Renal pelvis (tissue), 4 donors: ENCODE data around the gene SPNS3. TPM values are rescaled to one million over a fixed set of nuclear protein-coding genes. Genes with fewer than 3 reads are reported as not detected.

ENCODE experiments used
- DNase-seq: peaks from one replicate; pipeline ENCODE4 v3.0.0-alpha.2; 2013
- polyA plus RNA-seq, 3 donors: library from polyadenylated mRNA; unstranded; fragments of 120-200 nt; gene quantifications; one replicate each; pipeline ENCODE4 v1.2.1, GENCODE V29; 2013; ENCODE audit not compliant: insufficient read length in 3 of 3

SPNS3 gene
- polyA plus RNA-seq, 3 donors, result 2.5 to 4.1 (median 3.8) TPM

DNA sequence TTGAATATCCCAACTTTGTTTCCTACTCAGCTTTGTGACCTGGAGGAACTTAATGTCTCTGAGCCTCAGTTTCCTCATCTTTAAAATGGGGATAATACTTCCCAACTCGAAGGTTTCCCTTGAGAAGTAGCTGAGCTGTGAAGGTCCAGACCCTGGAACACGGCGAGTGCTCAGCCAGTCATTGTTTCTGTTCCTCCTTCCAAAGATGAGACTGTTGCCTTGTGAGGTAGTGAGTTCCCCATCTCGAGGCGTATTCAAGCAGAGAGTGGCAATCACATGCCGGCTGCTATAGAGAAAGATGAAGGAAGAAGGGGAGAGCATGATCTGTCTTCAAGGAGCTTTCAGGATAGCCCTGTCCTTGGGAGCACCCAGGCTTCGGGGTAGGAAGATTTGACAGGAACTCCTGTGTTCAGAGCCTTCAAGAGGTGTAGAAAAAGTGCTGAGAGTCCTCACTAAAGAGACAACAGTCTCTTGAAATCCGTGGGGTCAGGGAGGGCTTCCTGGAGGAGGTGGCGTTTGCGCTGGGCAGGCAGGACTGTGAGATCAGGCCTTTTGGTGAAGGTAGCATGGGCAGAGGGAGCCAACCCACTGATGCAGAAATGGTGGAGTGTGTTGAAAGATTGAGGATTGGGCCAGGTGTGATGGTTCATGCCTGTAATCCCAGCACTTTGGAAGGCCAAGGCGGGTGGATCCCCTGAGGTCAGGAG, 92.1 kb downstream of the SPNS3 start:
- DNase-seq, result no peak

DNA sequence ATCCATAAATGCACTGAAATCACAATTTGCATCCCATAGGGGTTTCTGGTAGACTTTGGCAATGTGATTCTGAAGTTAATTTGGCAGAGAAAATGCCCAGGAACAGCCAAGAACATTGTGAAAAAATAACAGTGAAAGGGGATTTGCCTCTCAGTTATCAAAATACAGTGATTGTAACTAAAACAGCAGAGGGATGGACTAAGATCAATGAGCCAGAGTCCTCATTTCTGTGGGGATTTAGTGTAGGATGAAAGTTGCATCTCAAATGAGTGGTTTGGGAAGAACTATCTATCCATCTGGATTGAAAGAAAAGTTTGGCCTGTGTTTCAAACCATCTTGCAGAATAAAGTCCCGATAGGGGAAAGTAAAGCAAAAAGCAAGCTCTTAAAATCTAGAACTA, 93.4 kb downstream of the SPNS3 start:
- no peak for DNase-seq

DNA sequence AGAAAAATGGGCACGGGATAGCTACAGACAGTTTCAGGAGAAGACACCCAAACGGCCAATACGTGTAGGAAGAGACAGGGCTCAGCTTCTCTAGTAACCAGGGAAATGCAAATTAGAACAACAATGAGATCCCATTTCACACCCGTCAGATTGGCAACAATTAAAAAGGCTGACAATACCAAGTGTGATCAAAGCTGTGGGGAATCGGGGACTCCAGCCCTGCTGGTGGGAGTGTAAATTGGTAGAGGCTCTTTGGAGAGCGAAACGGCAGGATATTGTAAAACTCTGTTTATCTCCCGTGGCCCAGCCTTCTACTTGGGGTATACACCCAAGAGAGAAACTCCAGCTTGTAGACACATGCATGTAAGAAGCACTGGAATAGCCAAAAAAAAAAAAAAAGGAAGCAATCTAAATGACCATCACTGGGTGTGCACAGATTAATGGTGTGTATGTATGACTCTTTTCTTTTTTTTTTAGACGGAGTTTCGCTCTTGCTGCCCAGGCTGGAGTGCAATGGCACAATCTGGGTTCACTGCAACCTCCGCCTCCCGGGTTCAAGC, 93.9 kb downstream of the SPNS3 start:
- DNase-seq, result no peak

DNA sequence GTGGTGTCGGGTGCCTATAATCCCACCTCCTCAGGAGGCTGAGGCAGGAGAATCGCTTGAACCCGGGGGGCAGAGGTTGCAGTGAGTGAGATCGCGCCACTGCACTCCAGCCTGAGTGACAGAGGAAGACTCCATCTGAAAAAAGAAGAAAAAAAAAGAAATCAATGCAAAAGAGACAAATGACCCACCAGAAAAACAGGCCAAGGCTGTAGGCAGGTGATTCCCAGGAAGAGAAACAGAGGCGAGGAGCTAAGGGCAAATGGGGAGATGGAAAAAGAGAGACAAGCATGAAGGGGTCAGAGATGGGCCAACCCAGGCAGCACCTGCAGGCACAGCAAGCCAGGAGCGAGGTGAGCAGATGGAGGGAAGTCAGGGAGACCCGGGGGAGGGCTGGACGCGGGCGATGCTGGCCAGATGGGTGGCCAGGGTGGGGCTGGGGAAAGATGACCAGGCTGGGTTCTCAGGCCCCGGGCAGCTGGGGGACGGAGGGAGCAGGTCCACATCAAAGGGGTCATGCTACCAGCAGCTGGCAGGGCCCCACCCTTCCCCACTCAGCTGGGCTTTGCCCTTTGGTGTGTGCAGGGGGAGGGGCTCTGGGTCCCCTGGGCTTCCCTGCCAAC, 95.9 kb downstream of the SPNS3 start:
- no peak for DNase-seq

DNA sequence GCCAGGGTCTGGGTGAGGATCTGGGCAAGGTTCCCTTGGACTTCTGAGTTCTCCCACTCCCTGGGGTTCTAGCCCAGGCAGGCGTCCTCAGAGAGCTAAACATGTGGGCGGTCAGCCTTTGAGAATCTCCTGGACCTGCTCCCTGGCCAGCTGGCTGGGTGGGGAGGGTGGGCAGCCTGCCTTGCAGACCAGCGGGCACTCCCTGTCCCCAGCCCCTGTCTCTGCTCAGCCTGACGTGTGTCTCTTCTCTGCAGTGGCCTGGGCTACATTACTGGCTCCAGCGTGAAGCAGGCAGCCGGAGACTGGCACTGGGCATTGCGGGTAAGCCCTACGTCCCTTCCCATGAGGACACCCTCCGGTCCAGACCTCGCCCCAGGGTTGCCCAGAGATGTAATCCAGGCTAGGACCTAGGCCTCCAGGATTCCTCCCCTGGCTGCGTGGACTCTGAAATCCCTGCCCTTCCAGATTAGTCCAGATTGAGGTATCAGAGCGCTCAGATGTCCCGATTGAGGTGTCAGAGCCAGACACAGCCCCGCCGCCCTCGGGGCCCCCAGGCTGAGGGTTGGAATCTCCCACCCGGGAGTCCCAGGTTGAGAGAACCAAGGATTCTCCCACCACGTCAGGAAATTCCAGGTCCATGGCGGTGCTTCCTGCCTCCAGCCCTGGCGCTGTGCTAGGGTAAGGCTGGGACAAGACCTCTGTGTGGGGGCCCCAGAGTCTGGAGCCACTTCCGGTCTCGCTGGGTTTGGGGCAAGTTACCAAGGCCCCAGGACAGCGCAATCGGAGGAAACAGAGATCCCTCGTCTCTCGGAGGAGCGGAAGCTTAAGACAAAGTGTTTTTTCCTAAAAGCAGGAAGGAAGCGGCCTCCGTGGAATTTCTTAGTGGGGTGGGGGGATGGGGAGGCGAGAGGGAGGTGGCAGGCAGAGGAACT, 97.3 kb downstream of the SPNS3 start:
- no peak for DNase-seq

DNA sequence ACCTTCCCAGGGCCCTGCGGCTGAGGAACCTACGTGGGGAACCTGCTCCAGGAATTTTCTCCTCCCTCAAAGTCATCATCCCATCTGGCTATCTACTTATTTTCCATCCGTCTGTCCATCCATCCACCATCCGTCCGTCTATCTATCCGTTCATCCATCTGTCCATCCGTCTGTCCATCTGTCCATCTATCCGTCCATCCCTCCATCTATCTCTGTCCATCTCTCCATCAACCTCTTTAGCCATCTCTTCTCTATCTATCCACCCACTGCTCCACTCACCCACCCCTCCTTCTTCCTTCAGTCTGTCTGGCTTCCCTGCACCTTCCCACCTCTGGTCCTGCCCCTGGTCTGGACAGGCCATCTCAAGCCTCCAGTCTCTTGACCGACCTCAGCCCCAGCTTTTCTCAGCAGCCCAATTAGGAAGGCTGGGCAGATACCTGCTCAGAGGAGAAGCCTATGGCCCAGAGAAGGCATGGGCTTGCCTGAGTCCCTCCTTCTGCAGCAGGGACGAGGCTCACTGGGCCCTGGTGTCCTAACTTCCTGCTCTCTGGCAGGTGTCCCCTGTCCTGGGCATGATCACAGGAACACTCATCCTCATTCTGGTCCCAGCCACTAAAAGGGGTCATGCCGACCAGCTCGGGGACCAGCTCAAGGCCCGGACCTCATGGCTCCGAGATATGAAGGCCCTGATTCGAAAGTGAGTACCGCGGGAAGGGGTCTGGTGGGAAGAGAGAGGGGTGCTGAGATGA, 98.4 kb downstream of the SPNS3 start:
- DNase-seq, result no peak

DNA sequence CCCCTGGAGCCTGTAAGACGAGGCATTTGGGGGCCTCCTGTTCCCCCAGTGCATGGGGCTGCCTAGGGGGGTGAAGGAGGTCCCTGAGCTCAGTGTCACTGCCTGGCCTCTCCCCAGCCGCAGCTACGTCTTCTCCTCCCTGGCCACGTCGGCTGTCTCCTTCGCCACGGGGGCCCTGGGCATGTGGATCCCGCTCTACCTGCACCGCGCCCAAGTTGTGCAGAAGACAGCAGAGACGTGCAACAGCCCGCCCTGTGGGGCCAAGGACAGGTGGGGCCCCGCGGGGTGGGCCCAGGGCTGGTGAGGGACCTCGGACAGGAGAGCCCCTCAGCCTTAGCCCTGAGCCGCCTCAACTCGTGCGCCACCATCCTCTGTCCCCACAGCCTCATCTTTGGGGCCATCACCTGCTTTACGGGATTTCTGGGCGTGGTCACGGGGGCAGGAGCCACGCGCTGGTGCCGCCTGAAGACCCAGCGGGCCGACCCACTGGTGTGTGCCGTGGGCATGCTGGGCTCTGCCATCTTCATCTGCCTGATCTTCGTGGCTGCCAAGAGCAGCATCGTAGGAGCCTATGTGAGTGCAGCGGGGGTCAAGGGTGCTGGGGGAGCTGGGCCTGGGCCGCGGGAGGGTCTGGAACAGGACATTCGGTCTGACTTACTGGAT, 99.3 kb downstream of the SPNS3 start:
- DNase-seq, result no peak

DNA sequence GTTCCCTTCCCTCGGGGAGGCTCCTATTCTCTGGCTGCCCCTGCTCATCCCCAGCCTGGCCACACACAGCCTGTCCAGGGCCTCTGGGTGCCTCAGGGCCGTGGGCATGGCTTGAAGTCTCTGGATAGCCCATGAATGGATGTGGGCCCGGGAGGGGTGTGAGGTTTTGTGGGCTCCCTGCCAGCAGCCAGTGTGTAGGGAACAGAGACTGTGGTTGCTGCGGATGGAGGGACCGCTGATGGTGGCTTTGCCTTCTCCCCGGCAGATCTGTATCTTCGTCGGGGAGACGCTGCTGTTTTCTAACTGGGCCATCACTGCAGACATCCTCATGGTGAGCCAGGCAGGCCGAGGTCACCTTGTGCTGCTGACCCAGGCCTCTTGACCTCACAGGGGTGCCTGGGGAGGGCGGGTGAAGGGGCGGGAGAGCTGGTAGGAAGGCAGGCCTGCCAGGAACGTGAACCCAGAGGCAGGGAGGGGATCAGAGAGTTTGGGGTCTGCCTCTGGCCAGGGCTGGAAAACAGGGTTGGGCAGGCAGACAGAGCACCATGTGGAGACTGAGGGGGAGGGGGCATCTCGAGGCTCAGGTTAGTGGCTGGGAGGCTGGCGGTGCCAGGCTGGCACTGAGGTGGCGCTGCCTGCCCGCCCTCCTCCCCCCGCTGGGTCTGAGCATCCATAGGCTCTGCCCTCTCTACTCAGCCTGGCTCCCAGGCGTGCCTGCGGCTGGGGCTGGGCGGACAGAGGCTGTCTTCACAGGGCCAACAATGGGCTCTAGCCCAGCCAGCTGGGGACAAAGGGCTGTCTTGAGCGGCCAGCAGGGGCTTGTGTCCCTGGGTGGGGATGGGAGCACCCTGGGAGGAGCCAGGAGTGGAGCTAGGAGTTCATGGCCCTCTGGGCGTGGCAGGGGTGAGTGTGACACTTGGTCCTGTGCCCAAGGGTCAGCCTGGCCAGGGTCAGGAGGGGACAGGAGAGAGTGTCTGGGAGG, 100.1 kb downstream of the SPNS3 start:
- DNase-seq, result no peak

DNA sequence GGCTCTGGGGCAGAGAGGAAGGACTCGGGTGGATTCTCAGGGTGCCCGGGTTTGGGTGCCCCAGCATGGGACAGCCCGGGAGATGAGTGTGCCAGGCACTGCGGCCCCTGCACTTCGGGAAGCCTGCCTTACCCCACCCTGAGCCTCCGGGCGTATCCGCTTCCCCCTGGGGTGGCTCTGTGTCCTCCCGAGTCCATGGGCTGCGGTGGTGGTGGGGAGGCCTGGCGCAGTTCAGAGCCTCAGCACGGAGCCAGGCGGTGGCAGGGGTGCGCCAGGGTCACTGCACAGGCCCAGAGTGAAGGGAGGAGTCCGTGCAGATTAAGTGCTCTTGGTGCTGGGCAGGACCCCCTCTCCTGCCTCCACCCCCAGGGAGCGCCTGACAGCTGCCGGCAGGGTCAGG, 100.8 kb downstream of the SPNS3 start:
- DNase-seq, result no peak

DNA sequence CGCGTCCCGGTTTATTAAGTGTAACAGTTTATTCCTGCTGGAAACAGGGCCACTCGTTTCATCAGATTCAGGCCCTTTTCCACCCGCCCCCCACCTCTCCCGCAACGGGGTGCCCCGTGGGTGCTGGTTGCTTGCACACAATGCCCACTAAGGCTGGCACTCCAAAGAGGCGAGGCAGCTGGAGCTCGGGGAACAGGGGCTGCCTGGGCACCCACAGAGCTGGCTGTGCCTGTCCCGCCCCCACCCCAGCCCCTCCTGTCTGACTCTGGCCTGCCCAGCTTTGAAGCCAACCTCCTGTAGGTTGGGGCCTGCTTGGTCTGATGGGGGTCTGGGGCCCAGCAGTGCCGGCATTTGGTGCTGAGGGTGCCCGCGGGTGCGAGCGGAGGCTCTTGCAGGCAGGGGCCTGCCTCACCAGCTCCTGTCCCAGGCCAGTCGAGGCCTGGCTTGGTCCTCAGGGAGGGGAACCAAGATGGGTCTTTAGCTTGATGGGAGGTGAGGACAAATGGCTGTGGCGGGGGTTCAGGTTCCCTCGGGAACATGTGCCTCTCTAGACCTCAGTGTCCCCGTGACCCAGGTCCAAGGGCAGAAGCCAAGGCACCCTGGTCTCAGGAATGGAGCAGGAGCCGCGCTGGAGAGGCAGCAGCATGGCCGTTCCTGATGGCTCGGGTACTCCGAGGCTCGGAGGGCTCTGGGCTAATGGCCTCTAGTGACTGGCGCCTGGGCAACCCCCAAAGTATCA, 101.4 kb downstream of the SPNS3 start:
- no peak for DNase-seq

DNA sequence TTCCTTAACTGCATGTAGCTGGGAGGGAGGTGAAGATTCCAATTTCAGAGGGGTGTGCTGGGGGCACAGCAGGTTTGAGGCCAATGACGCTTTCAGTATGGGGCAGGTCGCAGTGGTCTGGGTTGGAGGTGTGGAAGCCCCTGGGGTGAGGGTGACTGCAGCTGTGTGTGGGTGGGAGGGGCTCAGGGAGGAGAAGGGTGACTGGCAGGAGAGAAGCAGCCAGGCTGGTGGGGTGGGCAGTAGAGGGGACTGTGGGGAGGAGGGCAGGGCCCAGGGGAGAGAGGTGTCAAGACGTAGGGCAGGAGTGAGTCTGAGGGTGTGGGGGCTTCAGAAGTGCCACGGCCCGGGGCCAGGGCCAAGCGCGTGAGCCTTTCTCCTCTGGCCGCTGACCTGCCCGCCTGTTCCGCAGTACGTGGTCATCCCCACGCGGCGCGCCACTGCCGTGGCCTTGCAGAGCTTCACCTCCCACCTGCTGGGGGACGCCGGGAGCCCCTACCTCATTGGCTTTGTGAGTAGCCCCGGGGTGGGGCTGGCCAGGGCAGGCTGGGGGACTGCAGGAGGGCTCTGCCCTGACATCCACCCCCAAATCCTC, 102.0 kb downstream of the SPNS3 start:
- no peak for DNase-seq

DNA sequence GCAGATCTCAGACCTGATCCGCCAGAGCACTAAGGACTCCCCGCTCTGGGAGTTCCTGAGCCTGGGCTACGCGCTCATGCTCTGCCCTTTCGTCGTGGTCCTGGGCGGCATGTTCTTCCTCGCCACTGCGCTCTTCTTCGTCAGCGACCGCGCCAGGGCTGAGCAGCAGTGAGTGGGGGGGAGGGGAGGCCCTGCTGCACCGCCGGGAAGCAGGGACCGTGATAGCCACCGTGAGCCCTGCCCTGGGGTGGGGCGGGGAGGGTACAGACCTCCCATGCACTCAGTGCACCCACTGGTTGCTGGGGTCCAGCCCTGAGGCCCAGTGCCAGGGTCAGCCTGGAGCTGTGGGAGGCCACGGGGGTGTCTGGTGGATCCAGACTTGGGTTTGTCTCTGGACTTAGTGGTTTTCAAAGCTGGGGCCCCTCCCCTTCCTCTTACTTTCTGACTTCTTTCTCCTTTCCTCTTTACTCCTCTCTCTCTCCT, 102.6 kb downstream of the SPNS3 start:
- DNase-seq, result no peak

DNA sequence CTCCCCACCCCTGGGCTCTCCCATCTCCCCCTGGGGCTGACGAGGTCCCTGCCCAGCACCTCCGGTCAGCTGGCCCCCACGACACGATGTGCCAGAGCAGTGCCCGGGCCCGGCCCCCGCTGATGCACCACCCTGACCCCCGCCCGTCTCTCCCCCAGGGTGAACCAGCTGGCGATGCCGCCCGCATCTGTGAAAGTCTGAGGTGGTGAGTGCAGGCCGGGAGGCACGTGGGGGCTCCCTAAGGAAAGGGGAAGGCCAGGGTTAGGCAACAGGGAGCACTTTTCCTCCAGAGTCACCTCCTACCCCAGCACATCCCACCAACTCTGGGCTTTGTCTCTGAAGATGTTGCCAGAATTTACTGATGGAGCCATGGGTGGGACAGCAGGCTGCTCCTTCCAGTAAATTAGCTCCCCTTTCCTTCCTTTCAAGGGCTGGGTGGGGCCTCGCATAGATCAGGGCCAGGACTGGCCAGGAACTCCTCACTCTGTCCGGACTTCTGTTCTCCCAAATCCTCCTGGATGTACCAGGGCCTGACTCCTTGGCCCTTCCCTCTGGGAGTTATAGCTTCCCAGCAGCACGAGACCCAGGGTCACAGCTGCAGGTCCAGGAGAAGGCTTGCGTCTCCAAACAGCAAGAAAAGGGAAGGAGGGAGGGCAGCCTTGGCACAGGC, 103.1 kb downstream of the SPNS3 start:
- DNase-seq, result no peak

Other genes starting within 250 kb of the SPNS3 start
- 10 to 100 TPM; 45.4 to 56.2 (median 52.5) TPM for gene ANKFY1, start 170.0 kb upstream of the SPNS3 start, polyA plus RNA-seq
- 10 to 100 TPM; 53.6 to 59.7 (median 57.6) TPM for gene UBE2G1, start 67.3 kb upstream of the SPNS3 start, polyA plus RNA-seq
- 10 to 100 TPM; 44.2 to 53.6 (median 48.2) TPM for gene SPNS2, start 64.9 kb downstream of the SPNS3 start, polyA plus RNA-seq
- 10 to 100 TPM; 44.5 to 48.2 (median 45.1) TPM for gene MYBBP1A, start 121.4 kb downstream of the SPNS3 start, polyA plus RNA-seq
- 1 to 10 TPM; 8.2 to 9.5 (median 8.3) TPM for gene GGT6, start 126.6 kb downstream of the SPNS3 start, polyA plus RNA-seq
- gene SMTNL2, start 150.6 kb downstream of the SPNS3 start, polyA plus RNA-seq, result 10 to 100 TPM; 67.4 to 70.0 (median 67.8) TPM
- under 1 TPM; 0.22 to 0.56 (median 0.47) TPM for gene ALOX15, start 207.7 kb downstream of the SPNS3 start, polyA plus RNA-seq